ENCODE measurements around the gene ALPL. TPM values are rescaled to one million over a fixed set of nuclear protein-coding genes. Genes with fewer than 3 reads are reported as not detected.
A peak's percentile ranks its signal among the peaks of the same experiment; 100 is the strongest.
"Not testable (repeated sequence)": the region's sequence is repeated elsewhere in the genome, so short reads cannot be mapped to it uniquely, and the experiment has no call there.

ALPL gene
- 100 to 1,000 TPM in 4 of 6 donors, 10 to 100 TPM in 2; 72.3 to 327 (median 182) TPM for total RNA-seq

DNA sequence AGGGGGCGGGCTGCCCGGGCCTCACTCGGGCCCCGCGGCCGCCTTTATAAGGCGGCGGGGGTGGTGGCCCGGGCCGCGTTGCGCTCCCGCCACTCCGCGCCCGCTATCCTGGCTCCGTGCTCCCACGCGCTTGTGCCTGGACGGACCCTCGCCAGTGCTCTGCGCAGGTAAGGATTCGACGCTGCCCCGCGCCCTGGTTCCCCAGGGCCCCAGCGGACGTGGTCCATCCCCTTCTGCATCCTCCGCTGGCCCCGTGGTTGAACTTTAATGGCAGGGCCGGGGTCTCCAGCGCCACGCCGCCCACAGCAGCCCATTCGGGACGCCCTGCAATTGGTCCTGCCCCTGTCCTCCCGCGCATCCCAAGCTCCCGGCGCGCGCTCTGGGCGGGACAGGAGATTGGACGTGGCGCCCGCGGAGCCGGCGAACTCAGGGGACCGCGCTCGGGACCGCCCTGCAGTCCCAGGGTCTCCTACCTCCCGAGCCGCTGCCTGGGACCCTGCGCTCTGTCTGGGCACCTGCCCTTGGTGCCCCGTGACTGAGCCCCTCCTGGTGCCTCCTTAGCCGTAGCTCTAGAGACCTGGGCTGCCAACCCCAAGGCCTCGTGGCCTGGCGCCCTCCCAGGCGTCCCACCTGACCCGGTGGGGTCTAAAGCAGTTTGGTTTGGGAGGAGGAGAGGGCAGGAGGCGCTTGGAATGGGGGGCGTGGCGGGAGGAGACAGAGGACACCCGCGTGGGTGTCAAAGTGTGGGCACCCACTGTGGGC is at the start of gene ALPL:
TSS of gene ALPL (plus strand) at position 73 of the 762 bp plus-strand sequence. CDS start 44,659 bp downstream, outside the sequence.
- Histone ChIP-seq H3K27ac (peak within 1 kb of the TSS in 3 of 4 donors; percentile 73 to 92 (median 74)), H3K9me3 (no peaks in the 10 kb centered on the region), H3K4me3 (peak within 1 kb of the TSS; percentile 29 to 54 (median 46)), H3K36me3 (no peaks in the 10 kb centered on the region), H3K27me3 (peaks cover 0 to 8% (median 2%) of the 10 kb centered on the region in 4 donors), H3K4me1 (peaks cover 6 to 39% (median 21%) of the 10 kb centered on the region in 4 donors)
- WGBS, 2 donors = 5 to 6% methylated on average over 10 to 32 of the region's 67 CpGs
- TF ChIP-seq EP300 (IDR thresholded peaks at IDR 0.05) (no peak), POLR2AphosphoS5 (IDR thresholded peaks at IDR 0.05) (peak in 1 of 2 donors; percentile 61), POLR2A (IDR thresholded peaks at IDR 0.05) (peak in 2 of 4 donors; percentile 57 to 75)
- DNase-seq (no peak), ATAC-seq (ENCODE audit: low FRiP score in 2 of 2) (peak in 1 of 2 donors; percentile 8)

DNA sequence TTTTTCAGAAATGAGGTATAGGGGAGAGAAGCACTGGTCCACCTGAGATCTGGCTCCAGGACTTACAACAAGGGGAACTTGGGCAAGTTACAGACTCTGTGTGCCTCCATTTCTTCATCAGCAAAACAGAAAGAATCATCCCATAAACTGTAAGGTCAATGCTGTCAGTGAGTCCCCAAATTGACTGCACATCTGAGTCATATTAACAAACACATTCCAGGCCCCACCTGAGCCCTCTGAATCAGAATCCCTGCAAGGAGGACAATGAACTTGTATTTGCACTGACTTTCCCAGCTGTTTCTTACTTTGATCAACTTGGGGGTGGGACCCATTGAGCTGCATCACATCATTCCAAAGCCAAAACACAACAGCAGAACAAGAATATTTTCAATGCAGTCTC is 44.1 kb upstream of the ALPL start:
- not testable (repeated sequence) for H3K27me3 ChIP-seq; H3K4me3 ChIP-seq; H3K9me3 ChIP-seq; H3K4me1 ChIP-seq; ATAC-seq (ENCODE audit: low FRiP score in 2 of 2); DNase-seq; H3K27ac ChIP-seq; H3K36me3 ChIP-seq

DNA sequence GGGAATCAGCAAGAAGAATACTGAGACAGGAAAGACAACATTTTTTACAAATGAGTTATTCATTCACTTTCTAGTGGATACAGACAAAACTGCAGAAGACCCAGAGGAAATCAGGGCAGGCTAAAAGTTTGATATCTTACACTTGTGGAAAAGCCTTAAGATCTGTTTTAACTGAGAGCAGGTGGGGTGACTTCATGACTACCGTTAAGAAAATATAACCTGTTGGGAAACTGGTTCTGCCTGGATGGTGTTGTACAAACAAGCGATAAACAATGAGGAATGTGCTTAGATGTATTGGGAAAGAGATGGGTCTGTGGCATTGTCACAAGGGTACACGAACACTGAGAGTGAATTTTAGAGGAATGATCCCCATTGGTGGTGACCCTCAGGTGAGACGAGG is 41.3 kb upstream of the ALPL start:
- not testable (repeated sequence) for DNase-seq; H3K4me1 ChIP-seq; H3K4me3 ChIP-seq; H3K9me3 ChIP-seq; H3K27me3 ChIP-seq; H3K27ac ChIP-seq; H3K36me3 ChIP-seq; ATAC-seq (ENCODE audit: low FRiP score in 2 of 2)
- WGBS, 2 donors = 81 to 92% methylated on average over 4 of the region's 4 CpGs

DNA sequence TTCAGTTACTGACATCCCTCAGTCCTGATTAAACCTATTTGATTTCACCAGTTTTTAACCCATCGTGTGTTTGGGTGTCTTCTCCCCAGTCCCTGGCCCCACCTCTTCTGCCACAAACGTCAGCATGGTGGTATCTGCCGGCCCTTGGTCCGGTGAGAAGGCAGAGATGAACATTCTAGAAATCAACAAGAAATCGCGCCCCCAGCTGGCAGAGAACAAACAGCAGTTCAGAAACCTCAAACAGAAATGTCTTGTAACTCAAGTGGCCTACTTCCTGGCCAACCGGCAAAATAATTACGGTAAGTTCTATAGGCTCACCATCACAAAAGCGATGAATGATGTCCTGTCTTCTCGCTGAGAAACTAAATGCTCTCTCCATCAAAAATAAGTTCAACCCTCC is 40.6 kb upstream of the ALPL start:
- H3K4me1 ChIP-seq = no peaks in the 10 kb centered on the region
- no peaks in the 10 kb centered on the region for H3K36me3 ChIP-seq
- H3K9me3 ChIP-seq = no peaks in the 10 kb centered on the region
- H3K27ac ChIP-seq = no peak overlapping the region
- no peak for ATAC-seq (ENCODE audit: low FRiP score in 2 of 2)
- no peaks in the 10 kb centered on the region for H3K27me3 ChIP-seq
- TF ChIP-seq, protein P1, sequence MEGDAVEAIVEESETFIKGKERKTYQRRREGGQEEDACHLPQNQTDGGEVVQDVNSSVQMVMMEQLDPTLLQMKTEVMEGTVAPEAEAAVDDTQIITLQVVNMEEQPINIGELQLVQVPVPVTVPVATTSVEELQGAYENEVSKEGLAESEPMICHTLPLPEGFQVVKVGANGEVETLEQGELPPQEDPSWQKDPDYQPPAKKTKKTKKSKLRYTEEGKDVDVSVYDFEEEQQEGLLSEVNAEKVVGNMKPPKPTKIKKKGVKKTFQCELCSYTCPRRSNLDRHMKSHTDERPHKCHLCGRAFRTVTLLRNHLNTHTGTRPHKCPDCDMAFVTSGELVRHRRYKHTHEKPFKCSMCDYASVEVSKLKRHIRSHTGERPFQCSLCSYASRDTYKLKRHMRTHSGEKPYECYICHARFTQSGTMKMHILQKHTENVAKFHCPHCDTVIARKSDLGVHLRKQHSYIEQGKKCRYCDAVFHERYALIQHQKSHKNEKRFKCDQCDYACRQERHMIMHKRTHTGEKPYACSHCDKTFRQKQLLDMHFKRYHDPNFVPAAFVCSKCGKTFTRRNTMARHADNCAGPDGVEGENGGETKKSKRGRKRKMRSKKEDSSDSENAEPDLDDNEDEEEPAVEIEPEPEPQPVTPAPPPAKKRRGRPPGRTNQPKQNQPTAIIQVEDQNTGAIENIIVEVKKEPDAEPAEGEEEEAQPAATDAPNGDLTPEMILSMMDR (IDR thresholded peaks at IDR 0.05) = peak in 1 of 6 experiments; percentile 8
- no peak for TF ChIP-seq POLR2AphosphoS5 (IDR thresholded peaks at IDR 0.05)
- H3K4me3 ChIP-seq = no peak overlapping the region
- WGBS, 2 donors = 43 to 49% methylated on average over 9 to 10 of the region's 10 CpGs
- no peak for DNase-seq

DNA sequence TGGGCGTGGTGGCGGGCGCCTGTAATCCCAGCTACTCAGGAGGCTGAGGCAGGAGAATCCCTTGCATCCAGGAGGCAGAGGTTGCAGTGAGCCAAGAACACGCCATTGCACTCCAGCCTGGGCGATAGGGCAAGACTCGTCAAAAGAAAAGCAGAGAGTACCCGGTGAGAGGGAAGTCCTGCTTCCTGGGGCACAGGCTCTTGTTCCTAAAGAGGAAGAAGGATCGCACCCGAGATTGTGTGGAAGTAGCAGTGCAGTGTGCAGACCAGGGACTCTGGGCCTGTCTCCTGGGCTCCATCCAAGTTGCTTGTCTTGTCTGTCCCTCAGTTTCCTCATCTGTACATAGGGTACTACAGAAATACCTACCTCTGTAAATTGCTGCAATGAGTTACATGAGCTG is 39.6 kb upstream of the ALPL start:
- Histone ChIP-seq H3K27ac (no peak overlapping the region), H3K4me1 (no peaks in the 10 kb centered on the region), H3K4me3 (no peak overlapping the region), H3K9me3 (no peaks in the 10 kb centered on the region), H3K27me3 (no peaks in the 10 kb centered on the region), H3K36me3 (no peaks in the 10 kb centered on the region)
- no peak for DNase-seq
- no peak for ATAC-seq (ENCODE audit: low FRiP score in 2 of 2)
- TF ChIP-seq POLR2A (IDR thresholded peaks at IDR 0.05) (no peak), POLR2AphosphoS5 (IDR thresholded peaks at IDR 0.05) (no peak), EP300 (IDR thresholded peaks at IDR 0.05) (no peak)
- TF ChIP-seq, protein P1 (IDR thresholded peaks at IDR 0.05) = no peak
- WGBS, 2 donors = 72 to 87% methylated on average over 9 of the region's 9 CpGs

DNA sequence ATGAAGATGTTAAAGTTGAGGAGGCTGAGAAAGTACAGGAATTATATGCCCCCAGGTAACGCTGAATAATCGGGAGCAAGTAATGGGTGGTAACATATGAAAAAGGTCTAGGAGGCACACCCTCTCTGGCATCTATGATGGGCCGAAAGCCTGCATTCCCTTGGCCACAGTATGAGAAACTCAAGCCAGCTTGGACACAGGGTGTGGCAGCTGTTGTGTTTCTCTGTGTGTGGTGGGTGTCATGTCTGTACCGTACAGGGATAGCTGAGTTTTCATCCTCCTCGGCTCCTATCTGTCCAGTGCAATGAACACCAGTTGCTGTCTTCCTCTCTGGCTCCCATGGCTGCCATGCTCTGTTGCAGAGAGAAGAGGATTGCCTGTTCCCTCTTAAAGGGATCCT is 36.4 kb upstream of the ALPL start:
- H3K9me3 ChIP-seq = no peaks in the 10 kb centered on the region
- TF ChIP-seq, protein P1 (IDR thresholded peaks at IDR 0.05) = no peak
- TF ChIP-seq POLR2A (IDR thresholded peaks at IDR 0.05) (no peak), EP300 (IDR thresholded peaks at IDR 0.05) (no peak), POLR2AphosphoS5 (IDR thresholded peaks at IDR 0.05) (no peak)
- H3K27me3 ChIP-seq = no peaks in the 10 kb centered on the region
- 91 to 92% methylated on average over 5 of the region's 5 CpGs for WGBS, 2 donors
- no peak overlapping the region for H3K27ac ChIP-seq
- peaks cover 0 to 3% (median 0%) of the 10 kb centered on the region in 4 donors for H3K36me3 ChIP-seq
- H3K4me1 ChIP-seq = no peaks in the 10 kb centered on the region
- no peak for DNase-seq
- no peak overlapping the region for H3K4me3 ChIP-seq
- no peak for ATAC-seq (ENCODE audit: low FRiP score in 2 of 2)

All from upper lobe of left lung (tissue), 6 donors.